ENCODE data around the gene ITCH. TPM values are rescaled to one million over a fixed set of nuclear protein-coding genes. Genes with fewer than 3 reads are reported as not detected.

Gene ITCH
- 37.5 and 46.5 TPM in 2 replicates for total RNA-seq

DNA sequence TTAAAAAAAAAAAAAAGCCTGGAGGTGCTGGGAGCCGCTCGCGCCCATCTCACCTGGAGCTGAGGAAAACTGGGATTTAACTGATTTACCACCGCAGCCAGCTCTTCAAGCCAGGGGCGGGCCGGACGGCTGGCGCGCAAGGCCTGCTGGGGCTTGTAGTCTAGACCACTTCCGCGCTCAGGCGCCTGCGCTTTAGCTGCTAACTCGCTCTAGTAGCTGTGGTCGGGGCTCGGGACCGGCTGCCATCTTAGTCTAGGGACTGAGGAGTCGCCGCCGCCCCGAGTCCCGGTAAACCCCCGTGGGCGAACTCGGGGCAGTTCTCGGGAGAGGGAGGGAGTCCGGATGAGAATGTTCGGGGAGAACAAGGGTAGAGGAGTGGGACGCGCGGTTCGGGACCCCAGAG, at the start of gene ITCH:
Gene ITCH, plus strand, starts transcription at position 212 of the 403 bp plus-strand sequence. CDS start 30,539 bp downstream, outside the sequence.

DNA sequence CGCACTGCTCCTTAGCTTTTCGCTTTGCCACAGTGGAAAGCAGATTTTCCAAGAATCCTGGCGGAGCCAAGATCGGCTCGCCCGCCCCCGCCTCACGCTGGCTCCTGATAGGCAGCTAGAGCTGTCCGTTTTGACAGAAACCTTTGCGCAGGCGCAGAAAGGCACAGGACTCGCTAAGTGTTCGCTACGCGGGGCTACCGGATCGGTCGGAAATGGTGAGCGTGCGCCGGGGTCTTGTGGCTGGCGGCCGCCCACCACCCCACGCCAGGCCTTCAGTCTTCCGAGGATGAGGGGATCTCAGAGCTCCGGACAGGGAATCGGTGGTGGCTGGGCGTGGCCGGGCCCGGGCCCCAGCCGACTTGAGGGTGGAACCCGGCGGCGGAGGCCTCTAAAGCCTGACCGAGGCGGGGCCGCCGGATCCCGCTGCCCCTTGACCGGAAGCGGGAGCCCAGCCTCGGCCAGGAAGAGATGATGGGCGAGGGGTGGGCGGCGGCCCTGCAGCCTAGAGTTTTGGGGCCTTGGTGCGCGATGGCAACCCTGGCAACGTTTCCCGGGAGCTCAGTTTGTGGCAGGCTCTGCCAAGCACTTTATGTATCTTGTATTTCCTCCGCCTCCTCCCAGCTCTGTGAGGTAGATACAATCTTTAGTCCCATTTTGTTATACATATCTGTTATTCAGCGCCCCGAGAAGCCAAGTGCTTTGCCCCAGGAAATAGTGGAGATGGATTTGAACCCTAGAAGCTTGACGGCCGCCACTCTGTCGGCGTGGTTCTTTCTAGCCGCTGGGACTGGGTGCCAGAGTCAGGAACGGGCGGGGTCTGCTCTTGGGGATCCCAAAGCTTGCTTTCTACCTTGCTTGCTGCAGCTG, 153.4 kb downstream of the ITCH start, which contains the start of gene DYNLRB1:
Gene DYNLRB1, plus strand, starts transcription at position 176 of the 867 bp plus-strand sequence. Its CDS starts 37 bp downstream, at position 213.

DNA sequence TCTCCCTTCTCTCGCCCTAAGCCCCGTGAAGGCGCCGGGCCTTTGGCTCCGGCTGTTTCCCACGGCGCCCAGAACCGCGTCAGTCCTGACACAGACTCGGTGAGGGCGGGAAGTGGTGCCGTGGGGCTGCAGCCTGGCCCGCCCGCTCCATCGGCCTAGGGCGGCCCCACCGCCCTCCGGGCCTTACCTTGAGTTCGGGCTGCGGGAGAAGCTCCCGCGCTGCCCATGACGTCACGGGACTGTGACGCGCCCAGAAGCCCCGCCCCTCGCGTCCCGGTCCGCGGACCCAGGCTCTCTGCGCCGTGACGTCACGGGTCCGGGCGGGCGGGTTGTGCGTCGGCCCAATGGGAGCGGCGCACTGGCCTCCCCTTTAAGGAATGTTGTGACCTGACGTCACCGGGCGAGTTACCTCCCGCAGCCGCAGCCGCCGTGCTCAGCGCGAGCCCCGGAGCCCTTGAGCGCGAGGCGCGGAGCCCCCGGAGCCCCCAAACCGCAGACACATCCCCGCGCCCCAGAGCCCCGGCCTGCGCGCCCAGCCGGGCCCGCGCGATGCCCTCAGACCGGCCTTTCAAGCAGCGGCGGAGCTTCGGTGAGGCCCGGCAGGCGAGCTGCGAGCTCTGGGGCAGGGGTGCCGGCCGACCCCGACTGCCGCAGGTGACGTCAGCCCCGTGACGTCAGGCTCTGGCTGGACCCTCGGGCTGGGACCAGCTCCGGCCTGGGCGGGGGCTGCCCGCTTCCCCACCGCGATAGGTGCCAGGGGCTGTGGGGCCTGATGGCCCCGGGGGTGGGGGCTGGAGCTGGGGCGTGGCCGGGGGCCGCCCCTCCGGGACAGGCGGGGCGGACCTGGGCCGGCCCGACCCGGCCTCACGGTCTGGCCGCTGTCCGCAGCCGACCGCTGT, 195.5 kb downstream of the ITCH start, which contains the start of gene MAP1LC3A:
Gene MAP1LC3A, plus strand, starts transcription at position 399 of the 899 bp plus-strand sequence. Its CDS starts 151 bp downstream, at position 550.

Other genes starting within 250 kb of the ITCH start
- gene ASIP, start 121.8 kb upstream of the ITCH start, total RNA-seq: not detected in 2 replicates
- gene AHCY, start 59.9 kb upstream of the ITCH start, total RNA-seq: 255 and 273 TPM in 2 replicates
- gene DYNLRB1, start 153.1 kb downstream of the ITCH start, total RNA-seq: 120 and 150 TPM in 2 replicates
- 24.2 and 26.4 TPM in 2 replicates for gene MAP1LC3A, start 195.4 kb downstream of the ITCH start, total RNA-seq